NB4 (cell line): ENCODE data around the gene FAM216A.
"Not testable (repeated sequence)": the region's sequence is repeated elsewhere in the genome, so short reads cannot be mapped to it uniquely, and the experiment has no call there.

Source experiments
- DNase-seq: peaks from one replicate; pipeline ENCODE4 v3.0.0; 2010; ENCODE audit warnings: low read depth
- H3K4me3 ChIP-seq: one replicate; pipeline ENCODE4 v1.5.1; 2011; ENCODE audit warnings: mild to moderate bottlenecking, low read depth, low read length, moderate library complexity
- CTCF ChIP-seq: IDR thresholded peaks from one replicate; pipeline ENCODE4 v1.5.1; 2012; ENCODE audit warnings: low read depth, low read length
- MAX ChIP-seq: IDR thresholded peaks from 2 replicates; pipeline ENCODE4 v1.6.1; 2011; ENCODE audit warnings: low read depth, low read length
- MYC ChIP-seq: IDR thresholded peaks from 2 replicates; pipeline ENCODE4 v1.6.1; 2011; ENCODE audit warnings: low read depth, low read length
- POLR2A ChIP-seq: IDR thresholded peaks from 2 replicates; pipeline ENCODE4 v1.6.1; 2011; ENCODE audit warnings: mild to moderate bottlenecking; ENCODE audit not compliant: insufficient read length; ENCODE audit errors: extremely low read depth

The FAM216A gene, protein sequence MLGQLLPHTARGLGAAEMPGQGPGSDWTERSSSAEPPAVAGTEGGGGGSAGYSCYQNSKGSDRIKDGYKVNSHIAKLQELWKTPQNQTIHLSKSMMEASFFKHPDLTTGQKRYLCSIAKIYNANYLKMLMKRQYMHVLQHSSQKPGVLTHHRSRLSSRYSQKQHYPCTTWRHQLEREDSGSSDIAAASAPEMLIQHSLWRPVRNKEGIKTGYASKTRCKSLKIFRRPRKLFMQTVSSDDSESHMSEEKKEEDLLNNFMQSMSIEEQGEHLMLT

DNA sequence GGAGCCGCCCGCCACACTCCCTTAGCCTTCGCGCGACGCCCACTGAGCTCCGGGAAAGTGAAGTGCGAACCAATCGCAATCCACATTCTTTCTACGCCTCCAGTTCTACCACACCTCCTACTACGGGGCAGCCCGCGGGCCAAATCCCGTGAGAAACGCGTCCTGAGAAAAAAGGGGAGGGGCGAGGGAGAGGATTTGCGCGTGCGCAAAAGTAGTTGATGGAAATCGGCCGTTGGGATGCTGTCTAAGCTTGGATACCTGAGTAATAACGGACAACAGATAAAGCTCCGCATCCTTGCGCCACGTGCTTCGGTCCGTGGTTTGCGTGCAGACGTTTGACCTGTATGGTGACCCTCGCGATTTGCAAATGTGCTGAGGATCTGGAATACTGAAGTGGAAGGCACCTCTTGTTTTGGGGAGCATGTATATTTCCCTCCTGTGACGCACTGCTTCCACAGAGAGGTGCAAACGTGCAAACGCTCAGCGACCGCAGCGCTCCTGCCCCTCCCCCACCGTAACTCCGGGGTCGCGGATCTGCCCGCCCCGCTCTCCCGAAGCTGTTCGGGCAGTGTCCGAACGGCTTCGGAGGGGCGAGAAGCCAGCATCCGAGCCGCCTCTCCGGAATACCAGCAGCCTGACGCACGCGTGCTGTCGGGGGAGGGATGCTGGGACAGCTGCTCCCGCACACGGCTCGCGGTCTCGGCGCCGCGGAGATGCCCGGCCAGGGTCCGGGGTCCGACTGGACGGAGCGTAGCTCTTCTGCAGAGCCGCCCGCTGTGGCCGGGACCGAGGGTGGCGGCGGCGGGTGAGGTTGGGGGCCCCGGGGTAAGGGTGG, at the start of gene FAM216A, which contains the start of gene GPN3:
FAM216A (plus strand) TSS at position 632 of the 835 bp plus-strand sequence; CDS start at position 663, 31 bp downstream.
GPN3 (minus strand) TSS at position 44 of the 835 bp plus-strand sequence. CDS start 54 bp downstream, outside the sequence.
- peak within 1 kb of the TSS; percentile 79 for H3K4me3 ChIP-seq
- peak; percentile 97 for TF ChIP-seq MYC
- peak; percentile 76 for TF ChIP-seq POLR2A
- no peak for TF ChIP-seq CTCF
- TF ChIP-seq MAX, result peak; percentile 99
- peak; percentile 100 for DNase-seq

- H3K4me3 ChIP-seq, result not testable (repeated sequence)
Measured at GRCh38 chr12:110420644-110421043, 48.0 kb upstream of the FAM216A start.

DNA sequence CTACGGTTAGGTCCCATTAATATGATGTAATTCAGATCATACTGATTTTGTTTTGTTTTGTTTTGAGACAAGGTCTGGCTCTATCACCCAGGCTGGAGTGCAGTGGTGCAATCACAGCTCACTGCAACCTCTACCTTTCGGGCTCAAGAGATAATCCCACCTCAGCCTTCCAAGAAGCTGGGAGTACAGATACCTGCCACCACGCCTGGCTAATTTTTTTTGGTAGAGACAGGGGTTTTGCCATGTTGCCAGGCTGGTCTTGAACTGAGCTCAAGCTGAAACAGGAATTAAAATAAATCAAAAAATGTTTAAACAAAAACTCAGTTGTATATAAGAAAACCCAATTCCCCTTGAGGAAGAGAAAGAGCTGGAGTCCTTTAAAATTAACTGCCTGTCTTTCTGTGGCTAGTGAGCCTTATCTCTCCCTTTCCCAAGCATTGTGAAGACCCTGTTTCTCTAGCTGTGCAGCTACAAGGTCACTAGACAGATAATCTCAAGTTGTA, 47.4 kb upstream of the FAM216A start:
- DNase-seq, result no peak
- no peak overlapping the region for H3K4me3 ChIP-seq
- TF ChIP-seq CTCF (no peak), MAX (no peak), MYC (no peak), POLR2A (no peak)

More at GRCh38 chr12:110420644-110421043, 48.0 kb upstream of the FAM216A start:
- not testable (repeated sequence) for DNase-seq

DNA sequence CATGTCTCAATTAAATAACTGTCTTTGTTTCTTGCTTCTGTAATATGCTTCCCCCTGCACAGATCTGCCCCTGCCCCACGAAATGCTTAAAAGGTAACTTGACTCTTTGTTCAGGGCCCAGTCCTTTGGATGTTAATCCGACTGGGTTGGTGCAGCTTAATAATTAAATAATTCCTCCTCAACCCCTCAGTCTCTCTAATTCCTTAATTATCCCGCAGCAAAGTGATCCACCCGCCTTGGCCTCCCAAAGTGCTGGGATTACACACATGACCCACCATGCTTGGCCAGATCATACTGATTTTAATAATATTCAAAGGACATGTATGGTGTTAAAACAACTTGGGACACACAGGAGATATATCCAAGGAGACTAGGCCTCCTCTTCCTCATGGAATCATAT, 46.9 kb upstream of the FAM216A start:
- DNase-seq, result no peak
- TF ChIP-seq MYC (no peak), POLR2A (no peak), CTCF (no peak), MAX (no peak)
- H3K4me3 ChIP-seq, result no peak overlapping the region

GRCh38 chr12:110424237-110424636, 44.4 kb upstream of the FAM216A start:
- no peak for DNase-seq
- H3K4me3 ChIP-seq, result no peak overlapping the region
- no peak for TF ChIP-seq POLR2A
- no peak for TF ChIP-seq CTCF
- no peak for TF ChIP-seq MAX

DNA sequence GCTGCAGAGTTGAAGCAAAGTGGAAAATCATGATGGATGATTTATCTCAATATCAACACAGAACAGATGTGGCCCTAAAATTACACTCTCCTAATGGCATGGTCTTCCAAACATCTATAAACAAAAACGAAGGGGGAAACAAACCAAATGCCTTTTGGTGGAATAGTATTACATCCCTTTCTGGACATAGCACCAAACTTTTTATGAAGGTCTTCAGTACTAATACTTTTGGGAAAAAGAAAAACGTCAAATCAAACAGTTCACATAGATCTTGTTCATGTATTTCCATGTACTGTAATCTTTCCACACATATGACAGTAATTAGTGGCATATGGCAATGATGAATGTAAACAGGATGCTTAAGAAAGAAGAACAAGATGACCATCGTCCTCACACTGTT, 42.2 kb upstream of the FAM216A start:
- TF ChIP-seq POLR2A (no peak), MYC (no peak), CTCF (no peak), MAX (no peak)
- H3K4me3 ChIP-seq, result no peak overlapping the region
- no peak for DNase-seq

DNA sequence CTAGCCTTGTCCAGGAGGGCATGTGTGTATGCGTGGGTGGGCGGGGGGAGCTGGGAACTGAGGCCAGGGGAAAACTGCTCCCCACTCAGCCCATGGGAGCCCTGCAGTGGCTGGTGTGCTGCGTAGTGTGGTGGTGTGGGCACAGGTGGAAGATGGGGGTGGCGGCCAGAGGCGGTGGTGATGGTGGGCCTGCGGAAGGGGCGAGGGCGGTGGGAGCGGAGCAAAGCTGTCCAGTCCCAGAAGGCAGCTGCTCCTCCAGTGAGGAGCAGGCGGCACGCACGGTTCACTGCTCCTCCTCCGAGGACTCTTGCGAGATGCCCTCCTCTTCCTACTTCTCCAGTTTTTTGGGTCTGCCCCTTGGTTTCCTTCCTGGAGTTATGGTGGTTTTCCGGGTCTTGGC, 39.0 kb upstream of the FAM216A start:
- not testable (repeated sequence) for DNase-seq

More for the DNA sequence above, 39.0 kb upstream of the FAM216A start:
- H3K4me3 ChIP-seq, result not testable (repeated sequence)
